ENCODE measurements around the gene TM9SF2. TPM values are rescaled to one million over a fixed set of nuclear protein-coding genes. Genes with fewer than 3 reads are reported as not detected.

TM9SF2 gene
- total RNA-seq, 1 donor: 160 TPM

GRCh38 chr13:99572921-99573320 lies 71.6 kb downstream of the TM9SF2 start:
- H3K36me3 ChIP-seq (ENCODE audit: insufficient read depth, low read length): no peaks in the 10 kb centered on the region
- H3K79me2 ChIP-seq (ENCODE audit: insufficient read depth, low read length): no peaks in the 10 kb centered on the region
- H2AFZ ChIP-seq (ENCODE audit: low read length): no peak overlapping the region
- H3K9me3 ChIP-seq (ENCODE audit: low read depth, low read length): no peaks in the 10 kb centered on the region
- H3K4me2 ChIP-seq (ENCODE audit: insufficient read depth, low read length): no peak overlapping the region
- H3K4me3 ChIP-seq (ENCODE audit: insufficient read depth, low read length): no peak overlapping the region
- H3K27ac ChIP-seq (ENCODE audit: low read depth, low read length): no peak overlapping the region
- no peak for TF ChIP-seq CTCF (IDR thresholded peaks at IDR 0.05; ENCODE audit: extremely low read depth, low read depth, low read length)
- DNase-seq (ENCODE audit: insufficient read length, low spot score, missing footprints): no peak
- H3K27me3 ChIP-seq (ENCODE audit: insufficient read depth, low read length): no peaks in the 10 kb centered on the region
- no peaks in the 10 kb centered on the region for H3K4me1 ChIP-seq (ENCODE audit: insufficient read depth, low read length)
- no peaks in the 10 kb centered on the region for H4K20me1 ChIP-seq (ENCODE audit: insufficient read depth, low read length)

DNA sequence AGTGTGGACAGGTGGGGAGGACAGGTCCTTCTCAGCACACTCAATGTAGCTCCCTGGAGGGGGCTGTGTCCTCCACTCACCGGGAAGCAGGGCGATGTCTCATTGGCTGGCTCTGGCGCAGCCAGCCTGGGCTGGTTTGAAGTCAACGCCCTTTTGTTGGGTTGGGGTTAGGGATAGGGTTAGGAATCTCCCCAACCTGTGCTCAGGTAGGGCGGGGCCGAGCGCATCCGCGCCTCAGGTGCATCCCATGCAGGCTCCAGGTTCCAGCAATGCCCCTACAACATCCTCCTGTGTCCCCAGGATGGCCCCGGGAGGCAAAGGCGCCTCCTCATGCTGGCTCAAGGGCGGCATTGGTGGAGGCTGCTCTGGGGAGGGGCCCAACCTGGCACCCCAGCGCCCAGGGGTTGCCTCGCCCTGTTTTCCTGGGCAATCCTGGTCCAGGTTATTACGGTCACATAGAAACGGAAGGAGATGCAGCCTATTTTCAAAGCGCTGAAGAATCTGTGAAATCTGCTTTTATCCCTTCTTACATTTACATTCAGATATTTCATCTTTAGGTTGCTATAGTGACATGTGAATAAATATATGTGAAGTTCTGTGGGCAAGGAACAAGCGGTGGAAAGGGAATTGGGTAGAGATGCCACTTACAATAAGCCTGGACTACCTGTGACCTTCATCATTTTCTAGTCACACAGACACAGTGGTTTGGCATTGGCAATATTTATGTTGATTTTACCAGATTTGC lies 74.3 kb downstream of the TM9SF2 start:
- Histone ChIP-seq H3K4me1 (ENCODE audit: insufficient read depth, low read length) (no peaks in the 10 kb centered on the region), H3K27ac (ENCODE audit: low read depth, low read length) (no peak overlapping the region), H3K9me3 (ENCODE audit: low read depth, low read length) (no peaks in the 10 kb centered on the region), H2AFZ (ENCODE audit: low read length) (no peak overlapping the region), H3K79me2 (ENCODE audit: insufficient read depth, low read length) (no peaks in the 10 kb centered on the region), H3K4me3 (ENCODE audit: insufficient read depth, low read length) (no peak overlapping the region), H3K4me2 (ENCODE audit: insufficient read depth, low read length) (no peak overlapping the region), H3K36me3 (ENCODE audit: insufficient read depth, low read length) (no peaks in the 10 kb centered on the region), H4K20me1 (ENCODE audit: insufficient read depth, low read length) (no peaks in the 10 kb centered on the region), H3K27me3 (ENCODE audit: insufficient read depth, low read length) (no peaks in the 10 kb centered on the region)
- no peak for DNase-seq (ENCODE audit: insufficient read length, low spot score, missing footprints)
- TF ChIP-seq CTCF (IDR thresholded peaks at IDR 0.05; ENCODE audit: extremely low read depth, low read depth, low read length): no peak

DNA sequence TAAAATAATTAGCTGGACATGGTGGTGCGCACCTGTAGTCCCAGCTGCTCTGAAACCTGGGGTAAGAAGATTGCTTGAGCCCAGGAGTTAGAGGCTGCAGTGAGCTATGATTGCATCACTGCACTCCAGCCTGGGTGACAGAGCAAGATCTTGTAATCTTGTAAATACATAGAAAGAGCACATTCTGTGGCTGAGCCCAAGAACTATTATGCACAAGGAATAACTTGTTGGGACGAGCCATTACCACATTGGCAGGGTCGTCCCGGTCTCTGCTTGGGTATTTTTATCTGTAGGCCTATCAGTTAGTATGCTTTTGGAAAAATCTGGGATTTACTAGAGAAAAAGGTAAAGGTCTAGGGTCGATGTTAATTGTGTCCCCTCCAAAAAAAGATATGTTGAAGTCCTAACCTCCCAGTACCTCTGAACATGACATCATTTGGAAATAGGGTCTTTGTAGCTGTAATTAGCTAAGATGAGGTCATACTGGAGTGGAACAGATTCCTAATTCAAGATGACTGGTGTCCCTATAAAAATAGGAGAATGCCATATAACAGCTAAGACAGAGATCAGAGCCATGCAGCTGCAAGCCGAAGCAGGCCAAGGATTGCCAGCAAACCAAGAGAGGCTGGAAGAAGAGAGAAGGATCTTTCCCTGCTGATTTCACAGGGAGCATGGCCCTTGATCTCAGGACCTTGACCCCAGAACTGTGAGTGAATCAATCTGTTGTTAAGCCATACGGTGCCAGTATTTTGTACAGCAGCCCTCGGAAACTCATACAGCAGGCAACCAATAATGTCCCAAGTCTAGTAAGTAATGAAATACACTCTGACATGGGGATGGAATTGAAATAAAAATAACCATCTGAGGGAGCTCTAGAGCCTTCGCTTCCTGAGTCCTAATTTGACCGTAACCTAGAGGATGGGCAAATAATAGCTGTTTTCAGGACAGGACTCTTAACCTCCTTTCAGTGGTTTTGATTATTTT lies 77.0 kb downstream of the TM9SF2 start:
- DNase-seq (ENCODE audit: insufficient read length, low spot score, missing footprints): no peak
- TF ChIP-seq CTCF (IDR thresholded peaks at IDR 0.05; ENCODE audit: extremely low read depth, low read depth, low read length): peak; percentile 51

More for the DNA sequence above, 77.0 kb downstream of the TM9SF2 start:
- Histone ChIP-seq H3K4me1 (ENCODE audit: insufficient read depth, low read length) (no peaks in the 10 kb centered on the region), H2AFZ (ENCODE audit: low read length) (no peak overlapping the region), H3K4me2 (ENCODE audit: insufficient read depth, low read length) (no peak overlapping the region), H4K20me1 (ENCODE audit: insufficient read depth, low read length) (no peaks in the 10 kb centered on the region), H3K4me3 (ENCODE audit: insufficient read depth, low read length) (no peak overlapping the region), H3K79me2 (ENCODE audit: insufficient read depth, low read length) (no peaks in the 10 kb centered on the region), H3K36me3 (ENCODE audit: insufficient read depth, low read length) (no peaks in the 10 kb centered on the region), H3K27ac (ENCODE audit: low read depth, low read length) (no peak overlapping the region), H3K27me3 (ENCODE audit: insufficient read depth, low read length) (no peaks in the 10 kb centered on the region), H3K9me3 (ENCODE audit: low read depth, low read length) (no peaks in the 10 kb centered on the region)

Measured in osteoblast (primary cell).